GM12891 (cell line): ENCODE measurements around the gene USP4.
A peak's percentile ranks its signal among the peaks of the same experiment; 100 is the strongest.
"Not testable (repeated sequence)": the region's sequence is repeated elsewhere in the genome, so short reads cannot be mapped to it uniquely, and the experiment has no call there.

Experiments
- DNase-seq: peaks from one replicate; pipeline ENCODE4 v3.0.0; 2011; ENCODE audit warnings: low spot score; ENCODE audit not compliant: insufficient read length
- FAIRE-seq: peaks from 2 replicates; lab custom pipeline; 2011; peaks lifted over from hg19 to GRCh38; lab: Jason Lieb, UNC
- PAX5 ChIP-seq: IDR thresholded peaks from 2 replicates; pipeline ENCODE4 v1.6.1; 2011; ENCODE audit warnings: low read length, moderate library complexity, mild to moderate bottlenecking; ENCODE audit not compliant: insufficient read depth, severe bottlenecking
- POLR2A ChIP-seq: IDR thresholded peaks from 2 replicates; pipeline ENCODE4 v1.6.1; 2011; ENCODE audit warnings: low read depth, low read length, control low read depth
- POLR2AphosphoS5 ChIP-seq: IDR thresholded peaks from 2 replicates; pipeline ENCODE4 v1.6.1; 2011; ENCODE audit warnings: low read depth, low read length, control low read depth
- POU2F2 ChIP-seq: IDR thresholded peaks from 2 replicates; pipeline ENCODE4 v1.6.1; 2011; ENCODE audit warnings: low read depth, mild to moderate bottlenecking, control low read depth, low read length, moderate library complexity
- SPI1 ChIP-seq: IDR thresholded peaks from 2 replicates; pipeline ENCODE4 v1.6.1; 2011; ENCODE audit warnings: low read depth, low read length, control low read depth
- TAF1 ChIP-seq: IDR thresholded peaks from 2 replicates; pipeline ENCODE4 v1.6.1; 2011; ENCODE audit warnings: low read depth, low read length, control low read depth

The USP4 gene

DNA sequence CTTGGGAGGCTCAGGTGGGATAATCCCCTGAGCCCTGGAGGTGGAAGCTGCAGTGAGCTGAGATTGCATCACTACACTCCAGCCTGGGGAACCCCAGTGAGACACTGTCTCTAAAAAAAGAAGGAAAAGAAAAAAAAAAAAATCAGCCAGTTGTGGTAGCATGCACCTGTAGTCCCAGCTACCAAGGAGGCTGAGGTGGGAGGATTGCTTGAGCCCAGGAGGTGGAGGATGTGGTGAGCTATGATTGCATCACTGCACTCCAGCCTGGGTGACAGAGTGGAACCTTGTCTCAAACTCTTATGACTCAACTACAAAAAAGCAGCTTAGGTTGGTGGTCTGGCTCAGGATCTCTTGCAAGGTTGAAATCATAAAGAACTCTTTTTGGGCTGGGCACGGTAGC, 37.6 kb upstream of the USP4 start:
- peak; percentile 19 for TF ChIP-seq PAX5
- TF ChIP-seq TAF1, result no peak
- DNase-seq, result no peak
- peak; percentile 41 for FAIRE-seq

GRCh38 chr3:49371946-49372345, 32.1 kb upstream of the USP4 start:
- DNase-seq, result no peak
- TF ChIP-seq POLR2A (no peak), POU2F2 (no peak), SPI1 (no peak), TAF1 (no peak), PAX5 (no peak), POLR2AphosphoS5 (no peak)
- FAIRE-seq, result no peak

GRCh38 chr3:49370585-49371290, 30.9 kb upstream of the USP4 start:
- FAIRE-seq (no peak), DNase-seq (no peak)
- TF ChIP-seq SPI1 (no peak), POU2F2 (no peak), TAF1 (no peak), POLR2A (no peak), POLR2AphosphoS5 (no peak), PAX5 (no peak)

- no peak for TF ChIP-seq POLR2A
- TF ChIP-seq SPI1, result no peak
- no peak for DNase-seq
- FAIRE-seq, result no peak
Measured at GRCh38 chr3:49362561-49362960, 22.7 kb upstream of the USP4 start.

DNA sequence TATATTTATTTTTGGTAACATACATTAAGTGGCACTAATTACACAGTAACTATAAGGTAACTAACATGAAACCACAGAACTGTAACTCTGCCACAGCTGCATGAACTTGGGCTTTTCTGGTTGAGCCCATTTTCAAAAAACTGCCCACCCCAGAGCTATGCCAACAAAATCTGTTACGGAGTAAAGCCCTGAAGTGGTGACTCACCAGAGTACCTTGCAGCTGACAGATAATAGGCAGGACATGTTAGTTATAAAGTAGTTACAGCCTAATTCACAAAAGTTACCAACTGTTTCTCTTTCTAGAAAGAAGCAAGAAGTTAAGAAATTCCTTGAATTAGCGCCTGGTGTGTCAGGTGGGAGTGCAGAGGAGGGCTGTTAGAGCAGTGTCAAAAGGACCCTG, 19.8 kb upstream of the USP4 start:
- FAIRE-seq, result no peak
- TF ChIP-seq POLR2A (no peak), SPI1 (no peak), PAX5 (no peak), POLR2AphosphoS5 (no peak), POU2F2 (no peak), TAF1 (no peak)
- DNase-seq, result no peak

GRCh38 chr3:49358884-49359225, 19.0 kb upstream of the USP4 start:
- no peak for TF ChIP-seq POLR2A
- no peak for TF ChIP-seq SPI1
- TF ChIP-seq PAX5, result no peak
- no peak for TF ChIP-seq POLR2AphosphoS5
- DNase-seq (no peak), FAIRE-seq (peak; percentile 23)

DNA sequence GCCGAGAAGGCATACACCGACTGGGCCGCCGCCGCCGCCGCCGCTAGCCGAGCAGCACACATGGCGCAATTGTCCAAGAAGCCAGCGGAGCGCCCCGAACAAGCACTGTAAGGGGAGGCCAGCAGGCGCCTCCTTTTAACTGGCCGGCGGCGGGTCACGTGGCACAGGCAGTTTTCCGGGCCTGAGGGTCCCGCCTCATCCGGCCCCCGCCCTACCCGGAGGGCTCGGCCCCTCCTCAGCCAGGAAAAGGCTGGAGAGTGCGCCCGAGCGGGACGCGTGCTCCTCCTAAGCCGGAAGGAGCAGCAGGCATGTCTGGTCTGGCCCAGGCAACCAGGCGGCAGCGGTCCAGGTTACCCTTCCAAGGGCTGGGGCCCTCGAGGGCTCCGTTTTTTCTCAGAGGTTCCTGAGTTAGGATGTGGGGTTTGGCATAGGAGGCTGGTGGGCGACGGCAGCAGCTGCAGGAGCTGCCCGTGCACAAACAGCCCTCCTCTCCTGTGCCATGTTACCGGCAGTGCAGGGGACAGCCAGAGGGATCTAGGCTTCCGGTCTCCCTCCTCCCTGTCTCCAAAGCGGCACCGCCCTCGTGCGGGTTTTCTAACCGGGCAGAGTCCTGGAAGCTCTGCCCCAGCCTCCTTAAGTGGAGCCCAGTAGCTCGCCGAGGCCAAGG, 18.5 kb upstream of the USP4 start, which contains the start of gene GPX1:
Gene GPX1 (minus strand): TSS at position 137 of the 667 bp plus-strand sequence. CDS start 75 bp downstream, at position 62.
- peak; percentile 91 for FAIRE-seq
- DNase-seq, result peak; percentile 83
- TF ChIP-seq POLR2A, result peak; percentile 92
- TF ChIP-seq TAF1, result peak; percentile 70
- TF ChIP-seq PAX5, result peak; percentile 78
- no peak; the same call in 1 of the 2 replicates for TF ChIP-seq POU2F2
- TF ChIP-seq SPI1, result no peak
- peak; percentile 91 for TF ChIP-seq POLR2AphosphoS5

DNA sequence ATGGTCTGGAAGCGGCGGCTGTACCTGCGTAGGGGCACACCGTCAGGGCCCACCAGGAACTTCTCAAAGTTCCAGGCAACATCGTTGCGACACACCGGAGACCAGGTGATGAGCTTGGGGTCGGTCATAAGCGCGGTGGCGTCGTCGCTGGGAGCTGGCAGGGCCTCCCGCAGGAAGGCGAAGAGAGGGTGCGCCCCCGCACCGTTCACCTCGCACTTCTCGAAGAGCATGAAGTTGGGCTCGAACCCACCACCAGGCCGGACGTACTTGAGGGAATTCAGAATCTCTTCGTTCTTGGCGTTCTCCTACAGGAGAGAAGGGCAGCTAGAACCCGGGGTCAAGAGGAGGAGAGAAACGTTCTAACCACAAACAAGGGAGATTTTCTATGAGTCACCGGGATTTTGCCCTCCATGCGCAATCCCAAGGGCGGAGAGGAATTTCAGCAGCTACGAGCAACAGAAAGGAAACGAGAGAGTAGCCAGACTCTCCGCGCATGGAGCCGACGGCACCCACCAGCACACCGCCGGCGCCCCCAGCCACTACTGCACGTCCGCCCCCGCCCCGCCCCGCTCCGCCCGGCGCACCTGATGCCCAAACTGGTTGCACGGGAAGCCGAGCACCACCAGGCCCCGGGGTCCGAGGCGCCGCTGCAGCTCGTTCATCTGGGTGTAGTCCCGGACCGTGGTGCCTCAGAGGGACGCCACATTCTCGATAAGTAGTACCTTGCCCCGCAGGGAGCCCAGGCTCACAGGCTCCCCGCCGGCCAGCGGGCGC, 17.8 kb upstream of the USP4 start:
- DNase-seq, result not testable (repeated sequence)
- peak; percentile 63 for FAIRE-seq

DNA sequence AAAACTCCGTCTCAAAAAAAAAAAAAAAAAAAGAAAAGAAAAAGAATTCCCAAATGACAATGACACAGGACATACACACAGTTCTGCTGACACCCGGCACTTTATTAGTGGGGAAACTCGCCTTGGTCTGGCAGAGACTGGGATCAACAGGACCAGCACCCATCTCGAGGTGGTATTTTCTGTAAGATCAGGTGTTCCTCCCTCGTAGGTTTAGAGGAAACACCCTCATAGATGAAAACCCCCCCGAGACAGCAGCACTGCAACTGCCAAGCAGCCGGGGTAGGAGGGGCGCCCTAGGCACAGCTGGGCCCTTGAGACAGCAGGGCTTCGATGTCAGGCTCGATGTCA, 17.2 kb upstream of the USP4 start:
- DNase-seq, FAIRE-seq: not testable (repeated sequence)

DNA sequence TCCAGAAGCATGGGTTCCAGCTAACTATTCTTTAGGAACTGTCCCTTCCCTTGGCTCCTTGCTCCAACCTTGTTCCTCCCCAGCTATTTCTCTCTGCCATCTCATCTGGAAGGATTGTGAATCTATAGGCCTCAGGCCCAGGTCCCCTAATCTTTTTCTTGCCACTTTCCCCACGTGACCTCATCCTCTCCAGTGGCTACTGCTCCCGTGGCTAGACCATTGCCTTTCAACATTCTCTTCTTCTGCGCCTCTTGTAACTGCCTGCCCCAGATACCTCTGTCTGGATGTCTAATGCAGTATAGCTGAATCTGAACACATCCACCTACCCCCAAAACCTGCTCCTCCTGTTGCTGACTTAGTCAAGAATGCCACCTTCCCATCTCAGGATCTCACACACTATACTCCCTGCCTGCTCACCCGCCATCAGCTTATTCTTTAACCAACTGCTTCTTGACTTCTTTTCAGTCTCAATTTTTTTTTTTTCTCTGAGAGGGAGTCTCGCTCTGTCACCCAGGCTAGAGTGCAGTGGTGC, 13.1 kb upstream of the USP4 start:
- TF ChIP-seq POU2F2, result no peak
- no peak for TF ChIP-seq POLR2A
- no peak for TF ChIP-seq PAX5
- TF ChIP-seq POLR2AphosphoS5, result 0 out of 2 replicates have a peak, but pooled peaks have one; percentile 0
- no peak for DNase-seq
- FAIRE-seq, result no peak
